ENCODE results near the gene PRKAG2.

GRCh38 chr7:151802469-151802846, 74.5 kb downstream of the PRKAG2 start:
- TF ChIP-seq CTCF (IDR thresholded peaks at IDR 0.05) (no peak), POLR2A (IDR thresholded peaks at IDR 0.05) (no peak)
